ENCODE measurements around the gene GMPPB. TPM values are rescaled to one million over a fixed set of nuclear protein-coding genes. Genes with fewer than 3 reads are reported as not detected.
A peak's percentile ranks its signal among the peaks of the same experiment; 100 is the strongest.
"Not testable (repeated sequence)": the region's sequence is repeated elsewhere in the genome, so short reads cannot be mapped to it uniquely, and the experiment has no call there.

The GMPPB gene
- total and polyA plus RNA-seq, 2 of the 8 experiments (the other 6 are each of a cell fraction or from before 2014, with no cell fraction given): 20.9 to 23.9 TPM

DNA sequence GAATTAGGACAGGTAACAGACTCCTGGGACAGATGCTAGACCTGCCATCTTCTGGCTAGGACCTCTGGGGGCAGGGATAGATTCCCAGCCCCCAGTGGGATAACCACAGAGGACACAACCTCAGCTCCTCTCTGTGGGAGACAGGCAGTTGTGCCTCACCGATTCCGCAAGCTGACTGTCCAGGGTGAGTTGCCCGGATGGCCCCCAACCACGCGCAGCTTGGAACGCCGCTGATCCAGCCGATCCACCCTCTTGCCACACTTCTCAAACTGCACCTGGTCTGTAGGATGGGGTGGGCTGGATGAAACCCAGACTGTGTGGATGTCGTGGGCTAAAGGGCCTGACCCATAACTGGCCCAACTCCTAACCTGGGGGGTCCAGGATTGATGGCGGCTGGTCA is 38.6 kb downstream of the GMPPB start:
- Histone ChIP-seq H3K36me3 (ENCODE audit: control insufficient read depth in 2 of 4, insufficient read depth in 4 of 4, low read length in 3 of 4) (peaks cover 19 to 38% (median 34%) of the 10 kb centered on the region in 4 experiments), H3K4me2 (ENCODE audit: insufficient read depth in 1 of 2, low read depth in 2 of 2, low read length in 2 of 2) (peak overlapping the region; percentile 77 to 99; a peak in 1 of 4 replicates), H4K20me1 (replicated peaks in 1 of 2; ENCODE audit: control insufficient read depth in 1 of 2, insufficient read depth in 2 of 2, low read length in 2 of 2) (peaks cover 0 to 10% of the 10 kb centered on the region in 2 experiments), H3K4me3 (ENCODE audit: extremely low read depth in 1 of 4, insufficient read depth in 2 of 4, low read depth in 3 of 4, low read length in 4 of 4) (0 out of 8 replicates have a peak overlapping the region, but pooled peaks of 1 of the 4 experiments have one; percentile 74), H3K23me2 (ENCODE audit: low read depth, low read length) (peaks cover 14% of the 10 kb centered on the region)
- TF ChIP-seq POLR2A (IDR thresholded peaks at IDR 0.05; ENCODE audit: control extremely low read depth in 1 of 2, low read depth in 2 of 2, low read length in 2 of 2): 0 out of 3 replicates have a peak, but pooled peaks of 1 of the 2 experiments have one; percentile 4
- H2BK20ac ChIP-seq (ENCODE audit: low read length); H3K23ac ChIP-seq (ENCODE audit: insufficient read length); H2AK5ac ChIP-seq (ENCODE audit: low read depth, low read length); H3K27ac ChIP-seq (ENCODE audit: low read depth, low read length); H2AFZ ChIP-seq (ENCODE audit: low read length); H4K5ac ChIP-seq (ENCODE audit: insufficient read length, low read depth, low read length); H2BK120ac ChIP-seq (replicated peaks; ENCODE audit: low read depth, low read length); CTCF ChIA-PET (ENCODE audit: partially characterized antibody); DNase-seq (ENCODE audit: low read depth in 1 of 2, low spot score in 2 of 2); H2BK15ac ChIP-seq (ENCODE audit: low read length); H3K27me3 ChIP-seq (replicated peaks in 1 of 4; ENCODE audit: control insufficient read depth in 3 of 4, extremely low read depth in 1 of 4, insufficient read depth in 3 of 4, low read length in 3 of 4); H3K9ac ChIP-seq (replicated peaks in 1 of 4; ENCODE audit: extremely low read depth in 1 of 4, low read depth in 3 of 4, low read length in 3 of 4); H4K8ac ChIP-seq (ENCODE audit: extremely low read depth, insufficient read depth, low read length); FAIRE-seq; H2BK12ac ChIP-seq (ENCODE audit: low read depth, low read length); H3K79me2 ChIP-seq (ENCODE audit: control insufficient read depth in 1 of 2, insufficient read depth in 2 of 2, low read length in 2 of 2); H3K14ac ChIP-seq (ENCODE audit: insufficient read length); H3K56ac ChIP-seq (replicated peaks; ENCODE audit: insufficient read length, low read depth, low read length); H4K91ac ChIP-seq (replicated peaks; ENCODE audit: insufficient read length, low read length); H3K9me3 ChIP-seq (ENCODE audit: insufficient read depth in 2 of 2, low read depth in 1 of 2, low read length in 1 of 2); H3K4ac ChIP-seq (replicated peaks; ENCODE audit: insufficient read length, low read depth, low read length); H3K4me1 ChIP-seq (replicated peaks in 1 of 4; ENCODE audit: control insufficient read depth in 3 of 4, insufficient read depth in 4 of 4, low read length in 3 of 4); H3K79me1 ChIP-seq (ENCODE audit: low read depth, low read length); H2BK5ac ChIP-seq (ENCODE audit: low read depth, low read length); H3K18ac ChIP-seq (ENCODE audit: extremely low read depth, low read length): not testable (repeated sequence)
- POLR2A ChIA-PET (ENCODE audit: partially characterized antibody): interaction anchor here (0.8 kb wide), 1 partner anchor 23 kb away, joined by 3 read pairs; no protein-coding TSS in a partner anchor
- 80% methylated on average over 6 of the region's 10 CpGs; no CpG with 5 or more reads in 1 of the 2 experiments for WGBS, 2 experiments (ENCODE audit: extremely low coverage in 1 of 2, insufficient coverage in 1 of 2, insufficient read length in 1 of 2, insufficient replicate concordance in 2 of 2, low coverage in 1 of 2, low lambda C conversion rate in 2 of 2, missing lambda C conversion rate in 1 of 2)

DNA sequence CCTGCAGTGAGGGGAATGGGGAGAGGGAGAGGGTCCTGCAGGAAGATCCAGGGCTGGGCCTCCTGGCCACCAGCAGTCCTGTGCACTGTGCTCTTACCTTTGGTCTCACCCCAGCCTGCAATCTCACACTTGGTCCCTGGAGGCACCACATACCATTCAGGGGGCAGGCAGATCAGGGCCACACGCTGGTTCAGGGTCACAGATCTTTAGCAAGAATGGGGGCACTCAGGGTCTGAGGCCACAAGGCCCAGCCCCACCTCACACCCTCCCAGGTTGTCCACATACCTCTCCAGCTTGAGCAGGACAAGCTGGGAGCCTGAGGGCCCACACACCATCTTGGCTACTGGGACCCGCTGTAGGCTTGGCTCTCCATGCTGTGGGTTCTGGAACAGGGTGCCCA is 39.3 kb downstream of the GMPPB start:
- H3K9me3 ChIP-seq (ENCODE audit: insufficient read depth in 2 of 2, low read depth in 1 of 2, low read length in 1 of 2); H3K56ac ChIP-seq (replicated peaks; ENCODE audit: insufficient read length, low read depth, low read length); H2AFZ ChIP-seq (ENCODE audit: low read length); H3K23ac ChIP-seq (ENCODE audit: insufficient read length); H3K79me1 ChIP-seq (ENCODE audit: low read depth, low read length); DNase-seq (ENCODE audit: low read depth in 1 of 2, low spot score in 2 of 2); H3K27me3 ChIP-seq (replicated peaks in 1 of 4; ENCODE audit: control insufficient read depth in 3 of 4, extremely low read depth in 1 of 4, insufficient read depth in 3 of 4, low read length in 3 of 4); H2BK5ac ChIP-seq (ENCODE audit: low read depth, low read length); H3K4me1 ChIP-seq (replicated peaks in 1 of 4; ENCODE audit: control insufficient read depth in 3 of 4, insufficient read depth in 4 of 4, low read length in 3 of 4); H3K27ac ChIP-seq (ENCODE audit: low read depth, low read length); CTCF ChIA-PET (ENCODE audit: partially characterized antibody); FAIRE-seq; H3K9ac ChIP-seq (replicated peaks in 1 of 4; ENCODE audit: extremely low read depth in 1 of 4, low read depth in 3 of 4, low read length in 3 of 4); H3K18ac ChIP-seq (ENCODE audit: extremely low read depth, low read length); H3K79me2 ChIP-seq (ENCODE audit: control insufficient read depth in 1 of 2, insufficient read depth in 2 of 2, low read length in 2 of 2); H3K4ac ChIP-seq (replicated peaks; ENCODE audit: insufficient read length, low read depth, low read length); H4K5ac ChIP-seq (ENCODE audit: insufficient read length, low read depth, low read length); H3K4me2 ChIP-seq (ENCODE audit: insufficient read depth in 1 of 2, low read depth in 2 of 2, low read length in 2 of 2); H2BK20ac ChIP-seq (ENCODE audit: low read length); H2BK15ac ChIP-seq (ENCODE audit: low read length); H2AK5ac ChIP-seq (ENCODE audit: low read depth, low read length); H3K4me3 ChIP-seq (ENCODE audit: extremely low read depth in 1 of 4, insufficient read depth in 2 of 4, low read depth in 3 of 4, low read length in 4 of 4); H2BK12ac ChIP-seq (ENCODE audit: low read depth, low read length); H4K91ac ChIP-seq (replicated peaks; ENCODE audit: insufficient read length, low read length); H3K14ac ChIP-seq (ENCODE audit: insufficient read length); H4K8ac ChIP-seq (ENCODE audit: extremely low read depth, insufficient read depth, low read length); H2BK120ac ChIP-seq (replicated peaks; ENCODE audit: low read depth, low read length): not testable (repeated sequence)
- Histone ChIP-seq H3K36me3 (ENCODE audit: control insufficient read depth in 2 of 4, insufficient read depth in 4 of 4, low read length in 3 of 4) (peaks cover 21 to 44% (median 40%) of the 10 kb centered on the region in 4 experiments), H4K20me1 (replicated peaks in 1 of 2; ENCODE audit: control insufficient read depth in 1 of 2, insufficient read depth in 2 of 2, low read length in 2 of 2) (peaks cover 0 to 10% of the 10 kb centered on the region in 2 experiments), H3K23me2 (ENCODE audit: low read depth, low read length) (peaks cover 11% of the 10 kb centered on the region)
- WGBS, 2 experiments (ENCODE audit: extremely low coverage in 1 of 2, insufficient coverage in 1 of 2, insufficient read length in 1 of 2, insufficient replicate concordance in 2 of 2, low coverage in 1 of 2, low lambda C conversion rate in 2 of 2, missing lambda C conversion rate in 1 of 2): 90% methylated on average over 2 of the region's 2 CpGs; no CpG with 5 or more reads in 1 of the 2 experiments
- POLR2A ChIA-PET (ENCODE audit: partially characterized antibody): interaction anchor here (0.8 kb wide), 1 partner anchor 23 kb away, joined by 3 read pairs; no protein-coding TSS in a partner anchor

Measured in H1 (cell line).